GM12878 (cell line): ENCODE measurements around the gene GRIK4. TPM values are rescaled to one million over a fixed set of nuclear protein-coding genes. Genes with fewer than 3 reads are reported as not detected.
A peak's percentile ranks its signal among the peaks of the same experiment; 100 is the strongest.

Source experiments
- ATAC-seq: fragments of 200-7000 bp; cut with Tn5 transposase; 3 replicates; pipeline ENCODE4 v1.9.1; 2020; ENCODE audit warnings: mild to moderate bottlenecking, moderate library complexity
- BruUV-seq: library from RNA; stranded (reverse); fragments of 400-500 nt; replicated peaks from 2 replicates; lab custom pipeline; 2021; lab: Mats Ljungman, UMichigan
- CTCF ChIA-PET: fragments of 300-600 bp; sonication (Branson Sonifier 250); formaldehyde crosslinking; extraction: SDS; loops from one replicate; lab custom pipeline; 2021; ENCODE audit warnings: inconsistent platforms; lab: Yijun Ruan, JAX
- POLR2A ChIA-PET: fragments of 350-600 bp; formaldehyde crosslinking; extraction: SDS; loops from one replicate; lab custom pipeline; 2021; ENCODE audit warnings: inconsistent platforms; lab: Charles Lee
- RAD21 ChIA-PET: fragments of 300-600 bp; sonication (Branson Sonifier 250); formaldehyde crosslinking; loops from one replicate; lab custom pipeline; 2023; ENCODE audit warnings: antibody characterized with exemption; ENCODE audit not compliant: unreplicated experiment; lab: Charles Lee
- SMC1A ChIA-PET: fragments of 300-600 bp; sonication (Branson Sonifier 250); formaldehyde crosslinking; loops from one replicate; lab custom pipeline; 2023; ENCODE audit not compliant: unreplicated experiment, uncharacterized antibody; lab: Charles Lee
- DNase-seq: peaks from one replicate; pipeline ENCODE4 v3.0.0-alpha.2; 2011; ENCODE audit warnings: low read depth, low spot score
- FAIRE-seq: peaks from 3 replicates; lab custom pipeline; 2011; peaks lifted over from hg19 to GRCh38; lab: Jason Lieb, UNC
- H2AFZ ChIP-seq: 2 replicates; pipeline ENCODE4 v1.6.0; 2011; ENCODE audit warnings: low read depth, low read length, control low read depth; ENCODE audit not compliant: control insufficient read depth
- H3K27ac ChIP-seq: 2 replicates; pipeline ENCODE4 v1.5.1; 2011; ENCODE audit warnings: control low read depth; ENCODE audit not compliant: control insufficient read depth, insufficient read depth
- H3K27me3 ChIP-seq, 2 experiments: replicated peaks in 1 of 2; 2 replicates each; pipeline versions ENCODE4 v1.6.0 to v1.6.1; 2011; ENCODE audit warnings: low read length in 1 of 2; ENCODE audit not compliant: control insufficient read depth in 2 of 2, insufficient read depth in 2 of 2
- H3K36me3 ChIP-seq, 2 experiments: 2 replicates each; pipeline ENCODE4 v1.5.1; 2011; ENCODE audit warnings: low read length in 1 of 2; ENCODE audit not compliant: control insufficient read depth in 2 of 2, insufficient read depth in 2 of 2
- H3K4me1 ChIP-seq: 2 replicates; pipeline ENCODE4 v1.6.1; 2011; ENCODE audit warnings: mild to moderate bottlenecking, low read length, moderate library complexity, mixed read lengths; ENCODE audit not compliant: control insufficient read depth, insufficient read depth
- H3K4me2 ChIP-seq: 2 replicates; pipeline ENCODE4 v1.6.0; 2011; ENCODE audit warnings: control low read depth; ENCODE audit not compliant: control insufficient read depth, insufficient read depth
- H3K4me3 ChIP-seq: fragments of 200-600 bp; sonication (generic); 2 replicates; pipeline ENCODE4 v1.5.1; 2016
- H3K79me2 ChIP-seq: 2 replicates; pipeline ENCODE4 v1.6.0; 2011; ENCODE audit warnings: low read length; ENCODE audit not compliant: control insufficient read depth, insufficient read depth
- H3K9ac ChIP-seq: 2 replicates; pipeline ENCODE4 v1.8.0; 2011; ENCODE audit warnings: low read length, control low read depth, mixed read lengths; ENCODE audit not compliant: control insufficient read depth, insufficient read depth
- H3K9me3 ChIP-seq: replicated peaks from 3 replicates; pipeline ENCODE4 v1.5.1; 2011; ENCODE audit warnings: mild to moderate bottlenecking, low read length; ENCODE audit not compliant: control insufficient read depth, insufficient read depth
- H4K20me1 ChIP-seq: 2 replicates; pipeline ENCODE4 v1.6.0; 2011; ENCODE audit not compliant: control insufficient read depth, insufficient read depth
- CREM ChIP-seq: IDR thresholded peaks from 2 replicates; pipeline ENCODE4 v1.6.1; 2014; ENCODE audit warnings: antibody characterized with exemption, low read depth
- MYB ChIP-seq: fragments of 150-350 bp; IDR thresholded peaks from 2 replicates; pipeline ENCODE4 v1.6.1; 2014; ENCODE audit warnings: mild to moderate bottlenecking, low read depth, low read length, borderline replicate concordance
- NFYB ChIP-seq: IDR thresholded peaks from 2 replicates; pipeline ENCODE4 v1.6.1; 2011; ENCODE audit warnings: low read depth, mild to moderate bottlenecking, low read length, improper control_type of control experiment, moderate library complexity; ENCODE audit not compliant: insufficient read depth
- NR2F1 ChIP-seq: fragments of 450-650 bp; conservative IDR thresholded peaks from 2 replicates; pipeline ENCODE4 v1.6.1; 2017; ENCODE audit warnings: mild to moderate bottlenecking
- RUNX3 ChIP-seq: IDR thresholded peaks from 2 replicates; pipeline ENCODE4 v1.6.1; 2012; ENCODE audit warnings: low read length, inconsistent platforms
- SMAD1 ChIP-seq: fragments of 450-650 bp; IDR thresholded peaks from 2 replicates; pipeline ENCODE4 v1.6.1; 2018; ENCODE audit warnings: mild to moderate bottlenecking, low read depth; ENCODE audit not compliant: partially characterized antibody
- YBX1 ChIP-seq: fragments of 450-650 bp; IDR thresholded peaks from 2 replicates; pipeline ENCODE4 v1.6.1; 2016; ENCODE audit warnings: antibody characterized with exemption
- ZNF24 ChIP-seq: fragments of 450-650 bp; IDR thresholded peaks from 2 replicates; pipeline ENCODE4 v1.6.1; 2017; ENCODE audit warnings: antibody characterized with exemption, mild to moderate bottlenecking
- WGBS: methylation state at CpG from one replicate; pipeline ENCODE4 v1.1.6; 2016; ENCODE audit warnings: low lambda C conversion rate; ENCODE audit not compliant: insufficient replicate concordance, insufficient coverage; ENCODE audit errors: missing lambda C conversion rate; 5-methylcytosine and 5-hydroxymethylcytosine counted together
- in situ Hi-C: fragments of 300-500 bp; cut with MboI; formaldehyde crosslinking; loops from 9 replicates; pipeline ENCODE4 v1.14.3; 2018; ENCODE audit warnings: mixed read lengths
- intact Hi-C: fragments of 100-400 bp; cut with micrococcal nuclease; formaldehyde crosslinking; loops from one replicate; pipeline ENCODE4 v1.14.2; 2022; ENCODE audit not compliant: unreplicated experiment
- polyA plus RNA-seq, 11 experiments: library from polyadenylated mRNA; depleted of rRNA in 4 of 11; unstranded in 6 of 11; stranded (reverse) in 5 of 11; fragments of >200 nt; fragmentation: Nextera tagmentation in 4 of 11; fragmentation: Illumina TruSeq in 1 of 11; extraction: Ambion mirVana in 4 of 11; extraction: Trizol in 1 of 11; gene quantifications; 1 replicate in 1 of 11; 2 replicates in 10 of 11; pipeline versions ENCODE4 v1.2.1 to v1.2.3, GENCODE V29; 2011 to 2016; ENCODE audit warnings: inconsistent platforms in 2 of 11, missing spikeins in 2 of 11, low read depth in 1 of 11
- total RNA-seq, 4 experiments: library from RNA; depleted of rRNA in 3 of 4; stranded (reverse); fragments of >200 nt in 3 of 4; fragmentation: Illumina TruSeq in 1 of 4; extraction: Trizol in 1 of 4; gene quantifications; 2 replicates each; pipeline versions ENCODE4 v1.2.1 to v1.2.3, GENCODE V29; 2013 to 2021
- TF ChIP-seq, protein P1 (sequence below): fragments of 450-650 bp; IDR thresholded peaks from 2 replicates; pipeline ENCODE4 v1.6.1; 2017; ENCODE audit warnings: mild to moderate bottlenecking, moderate library complexity
- TF ChIP-seq, protein P2 (sequence below): IDR thresholded peaks from 2 replicates; pipeline ENCODE4 v1.6.1; 2012; ENCODE audit warnings: low read depth, low read length, improper control_type of control experiment
- TF ChIP-seq, protein P3 (sequence below): IDR thresholded peaks from 2 replicates; pipeline ENCODE4 v1.6.1; 2011; ENCODE audit warnings: borderline replicate concordance, low read depth, mild to moderate bottlenecking, moderate library complexity, mixed read lengths, low read length; ENCODE audit not compliant: insufficient read depth; ENCODE audit errors: extremely low read length
- TF ChIP-seq, protein P4 (sequence below): fragments of 450-650 bp; IDR thresholded peaks from 2 replicates; pipeline ENCODE4 v1.6.1; 2017; ENCODE audit warnings: mild to moderate bottlenecking, moderate library complexity

Gene GRIK4
- total and polyA plus RNA-seq, 10 of the 15 experiments (the other 5 are each of a cell fraction or from before 2014, with no cell fraction given) = 0.33 to 3.6 (median 0.72) TPM

DNA sequence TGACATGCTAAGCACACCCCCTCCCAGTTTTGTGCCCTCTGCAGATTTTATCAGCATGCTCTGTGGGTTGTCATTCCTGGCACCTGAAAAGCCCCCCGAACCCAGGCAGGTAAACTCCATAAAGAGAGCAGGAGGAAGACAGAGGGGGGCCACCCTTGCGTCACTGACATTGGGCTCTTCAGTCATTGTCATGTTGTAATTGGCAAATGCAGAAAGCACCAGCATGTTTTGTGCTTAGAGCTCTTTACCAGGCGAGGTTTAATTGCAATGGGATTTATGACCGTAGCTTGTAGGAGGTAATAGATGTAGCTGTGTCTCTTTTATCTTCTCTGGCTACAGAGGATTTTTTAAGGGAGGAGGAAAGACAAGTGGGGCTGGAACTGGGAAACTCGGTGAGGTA is 201.7 kb downstream of the GRIK4 start (continued):
- TF ChIP-seq, protein P1, sequence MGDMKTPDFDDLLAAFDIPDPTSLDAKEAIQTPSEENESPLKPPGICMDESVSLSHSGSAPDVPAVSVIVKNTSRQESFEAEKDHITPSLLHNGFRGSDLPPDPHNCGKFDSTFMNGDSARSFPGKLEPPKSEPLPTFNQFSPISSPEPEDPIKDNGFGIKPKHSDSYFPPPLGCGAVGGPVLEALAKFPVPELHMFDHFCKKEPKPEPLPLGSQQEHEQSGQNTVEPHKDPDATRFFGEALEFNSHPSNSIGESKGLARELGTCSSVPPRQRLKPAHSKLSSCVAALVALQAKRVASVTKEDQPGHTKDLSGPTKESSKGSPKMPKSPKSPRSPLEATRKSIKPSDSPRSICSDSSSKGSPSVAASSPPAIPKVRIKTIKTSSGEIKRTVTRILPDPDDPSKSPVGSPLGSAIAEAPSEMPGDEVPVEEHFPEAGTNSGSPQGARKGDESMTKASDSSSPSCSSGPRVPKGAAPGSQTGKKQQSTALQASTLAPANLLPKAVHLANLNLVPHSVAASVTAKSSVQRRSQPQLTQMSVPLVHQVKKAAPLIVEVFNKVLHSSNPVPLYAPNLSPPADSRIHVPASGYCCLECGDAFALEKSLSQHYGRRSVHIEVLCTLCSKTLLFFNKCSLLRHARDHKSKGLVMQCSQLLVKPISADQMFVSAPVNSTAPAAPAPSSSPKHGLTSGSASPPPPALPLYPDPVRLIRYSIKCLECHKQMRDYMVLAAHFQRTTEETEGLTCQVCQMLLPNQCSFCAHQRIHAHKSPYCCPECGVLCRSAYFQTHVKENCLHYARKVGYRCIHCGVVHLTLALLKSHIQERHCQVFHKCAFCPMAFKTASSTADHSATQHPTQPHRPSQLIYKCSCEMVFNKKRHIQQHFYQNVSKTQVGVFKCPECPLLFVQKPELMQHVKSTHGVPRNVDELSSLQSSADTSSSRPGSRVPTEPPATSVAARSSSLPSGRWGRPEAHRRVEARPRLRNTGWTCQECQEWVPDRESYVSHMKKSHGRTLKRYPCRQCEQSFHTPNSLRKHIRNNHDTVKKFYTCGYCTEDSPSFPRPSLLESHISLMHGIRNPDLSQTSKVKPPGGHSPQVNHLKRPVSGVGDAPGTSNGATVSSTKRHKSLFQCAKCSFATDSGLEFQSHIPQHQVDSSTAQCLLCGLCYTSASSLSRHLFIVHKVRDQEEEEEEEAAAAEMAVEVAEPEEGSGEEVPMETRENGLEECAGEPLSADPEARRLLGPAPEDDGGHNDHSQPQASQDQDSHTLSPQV = no peak
- TF ChIP-seq SMAD1 (no peak), NR2F1 (no peak), ZNF24 (no peak)

DNA sequence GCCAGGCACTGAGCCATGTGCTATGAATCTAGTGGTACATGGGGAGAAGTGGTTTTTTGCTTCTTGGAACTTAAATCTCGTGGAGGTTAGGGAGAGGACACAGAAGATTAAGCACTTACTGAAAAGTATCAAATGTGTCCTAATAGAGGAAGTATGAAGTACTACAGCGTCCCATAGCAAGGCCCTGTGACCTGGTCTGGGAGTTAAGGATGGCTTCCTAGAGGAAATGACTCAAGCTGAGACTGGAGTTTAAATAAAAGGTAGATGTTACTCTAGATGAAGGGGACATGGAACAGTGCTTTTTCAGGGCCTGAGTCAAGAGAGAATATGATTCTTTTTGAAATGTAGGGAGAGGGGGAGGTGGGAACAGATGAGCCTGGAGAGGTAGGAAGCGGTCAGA is 202.9 kb downstream of the GRIK4 start:
- no peaks in the 10 kb centered on the region for H4K20me1 ChIP-seq
- CTCF ChIA-PET = interaction anchor here (0.8 to 9.5 kb wide), 16 partner anchors 10 to 284 kb away, joined by 3 to 86 read pairs (median 8); no protein-coding TSS in a partner anchor
- FAIRE-seq (no peak), ATAC-seq (peak; percentile 21), DNase-seq (no peak)
- H3K9me3 ChIP-seq = no peaks in the 10 kb centered on the region
- RAD21 ChIA-PET = interaction anchor here (0.6 to 2.8 kb wide), 4 partner anchors 11 to 78 kb away, joined by 3 to 13 read pairs (median 8); no protein-coding TSS in a partner anchor
- POLR2A ChIA-PET = interaction anchor here (0.7 kb wide), 1 partner anchor 110 kb away, joined by 3 read pairs; no protein-coding TSS in a partner anchor
- no TSS peak for BruUV-seq
- no peak overlapping the region for H2AFZ ChIP-seq
- H3K9ac ChIP-seq = no peak overlapping the region
- no peaks in the 10 kb centered on the region for H3K27me3 ChIP-seq
- intact Hi-C loops (loop anchor here (5.0 kb wide), 1 partner anchor 57 kb away; no protein-coding TSS in a partner anchor), in situ Hi-C loops (no loop called here)
- no peak overlapping the region for H3K27ac ChIP-seq
- no peak overlapping the region for H3K4me3 ChIP-seq
- H3K4me1 ChIP-seq = peaks cover 40% of the 10 kb centered on the region
- H3K36me3 ChIP-seq = no peaks in the 10 kb centered on the region
- SMC1A ChIA-PET = interaction anchor here (0.7 to 5.9 kb wide), 10 partner anchors 12 to 193 kb away, joined by 3 to 50 read pairs (median 3); no protein-coding TSS in a partner anchor
- peak overlapping the region; percentile 1; the same call in 1 of the 2 replicates for H3K4me2 ChIP-seq
- WGBS = 33% methylated on average over 3 of the region's 3 CpGs
- no peaks in the 10 kb centered on the region for H3K79me2 ChIP-seq
- TF ChIP-seq, protein P2, sequence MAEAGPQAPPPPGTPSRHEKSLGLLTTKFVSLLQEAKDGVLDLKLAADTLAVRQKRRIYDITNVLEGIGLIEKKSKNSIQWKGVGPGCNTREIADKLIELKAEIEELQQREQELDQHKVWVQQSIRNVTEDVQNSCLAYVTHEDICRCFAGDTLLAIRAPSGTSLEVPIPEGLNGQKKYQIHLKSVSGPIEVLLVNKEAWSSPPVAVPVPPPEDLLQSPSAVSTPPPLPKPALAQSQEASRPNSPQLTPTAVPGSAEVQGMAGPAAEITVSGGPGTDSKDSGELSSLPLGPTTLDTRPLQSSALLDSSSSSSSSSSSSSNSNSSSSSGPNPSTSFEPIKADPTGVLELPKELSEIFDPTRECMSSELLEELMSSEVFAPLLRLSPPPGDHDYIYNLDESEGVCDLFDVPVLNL = no peak
- no peak for TF ChIP-seq MYB
- TF ChIP-seq YBX1 = no peak
- TF ChIP-seq NFYB = no peak
- no peak for TF ChIP-seq CREM
- TF ChIP-seq, protein P3, sequence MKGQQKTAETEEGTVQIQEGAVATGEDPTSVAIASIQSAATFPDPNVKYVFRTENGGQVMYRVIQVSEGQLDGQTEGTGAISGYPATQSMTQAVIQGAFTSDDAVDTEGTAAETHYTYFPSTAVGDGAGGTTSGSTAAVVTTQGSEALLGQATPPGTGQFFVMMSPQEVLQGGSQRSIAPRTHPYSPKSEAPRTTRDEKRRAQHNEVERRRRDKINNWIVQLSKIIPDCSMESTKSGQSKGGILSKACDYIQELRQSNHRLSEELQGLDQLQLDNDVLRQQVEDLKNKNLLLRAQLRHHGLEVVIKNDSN = no peak
- TF ChIP-seq RUNX3 = no peak
- TF ChIP-seq, protein P4, sequence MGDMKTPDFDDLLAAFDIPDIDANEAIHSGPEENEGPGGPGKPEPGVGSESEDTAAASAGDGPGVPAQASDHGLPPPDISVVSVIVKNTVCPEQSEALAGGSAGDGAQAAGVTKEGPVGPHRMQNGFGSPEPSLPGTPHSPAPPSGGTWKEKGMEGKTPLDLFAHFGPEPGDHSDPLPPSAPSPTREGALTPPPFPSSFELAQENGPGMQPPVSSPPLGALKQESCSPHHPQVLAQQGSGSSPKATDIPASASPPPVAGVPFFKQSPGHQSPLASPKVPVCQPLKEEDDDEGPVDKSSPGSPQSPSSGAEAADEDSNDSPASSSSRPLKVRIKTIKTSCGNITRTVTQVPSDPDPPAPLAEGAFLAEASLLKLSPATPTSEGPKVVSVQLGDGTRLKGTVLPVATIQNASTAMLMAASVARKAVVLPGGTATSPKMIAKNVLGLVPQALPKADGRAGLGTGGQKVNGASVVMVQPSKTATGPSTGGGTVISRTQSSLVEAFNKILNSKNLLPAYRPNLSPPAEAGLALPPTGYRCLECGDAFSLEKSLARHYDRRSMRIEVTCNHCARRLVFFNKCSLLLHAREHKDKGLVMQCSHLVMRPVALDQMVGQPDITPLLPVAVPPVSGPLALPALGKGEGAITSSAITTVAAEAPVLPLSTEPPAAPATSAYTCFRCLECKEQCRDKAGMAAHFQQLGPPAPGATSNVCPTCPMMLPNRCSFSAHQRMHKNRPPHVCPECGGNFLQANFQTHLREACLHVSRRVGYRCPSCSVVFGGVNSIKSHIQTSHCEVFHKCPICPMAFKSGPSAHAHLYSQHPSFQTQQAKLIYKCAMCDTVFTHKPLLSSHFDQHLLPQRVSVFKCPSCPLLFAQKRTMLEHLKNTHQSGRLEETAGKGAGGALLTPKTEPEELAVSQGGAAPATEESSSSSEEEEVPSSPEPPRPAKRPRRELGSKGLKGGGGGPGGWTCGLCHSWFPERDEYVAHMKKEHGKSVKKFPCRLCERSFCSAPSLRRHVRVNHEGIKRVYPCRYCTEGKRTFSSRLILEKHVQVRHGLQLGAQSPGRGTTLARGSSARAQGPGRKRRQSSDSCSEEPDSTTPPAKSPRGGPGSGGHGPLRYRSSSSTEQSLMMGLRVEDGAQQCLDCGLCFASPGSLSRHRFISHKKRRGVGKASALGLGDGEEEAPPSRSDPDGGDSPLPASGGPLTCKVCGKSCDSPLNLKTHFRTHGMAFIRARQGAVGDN = no peak
